ENCODE measurements around the gene ZBTB47.

- TF ChIP-seq CTCF (optimal IDR thresholded peaks at IDR 0.05 in 1 of 3, IDR thresholded peaks at IDR 0.05 in 1 of 3, conservative IDR thresholded peaks at IDR 0.05 in 1 of 3; ENCODE audit: extremely low read depth in 1 of 3, insufficient read depth in 2 of 3, low read length in 3 of 3) (no peak), EZH2 (IDR thresholded peaks at IDR 0.05; ENCODE audit: low read length) (no peak)
Observed at GRCh38 chr3:42703695-42704025, 50.2 kb downstream of the ZBTB47 start.
